Ramos (cell line): ENCODE data around the gene DVL1.

Source experiments
- in situ Hi-C: fragments of 300-500 bp; cut with MboI; formaldehyde crosslinking; loops from one replicate; pipeline ENCODE4 v1.14.3; 2022; ENCODE audit warnings: low sequenced_read_pairs; ENCODE audit not compliant: unreplicated experiment

DVL1 gene

GRCh38 chr1:1304331-1305299, 44.6 kb downstream of the DVL1 start:
- in situ Hi-C loops: no loop called here

GRCh38 chr1:1303736-1304135, 45.5 kb downstream of the DVL1 start:
- in situ Hi-C loops: no loop called here

- in situ Hi-C loops: no loop called here
These were observed 46.2 kb downstream of the DVL1 start for GRCh38 chr1:1302951-1303509.

- in situ Hi-C loops: no loop called here
These were observed 47.2 kb downstream of the DVL1 start for GRCh38 chr1:1302006-1302430.

- in situ Hi-C loops: no loop called here
These were observed 48.9 kb downstream of the DVL1 start for GRCh38 chr1:1300352-1300739.

- in situ Hi-C loops: loop anchor here (10.0 kb wide), 1 partner anchor 265 kb away; no protein-coding TSS in a partner anchor
These were observed 49.4 kb downstream of the DVL1 start for GRCh38 chr1:1299686-1300351.

- in situ Hi-C loops: loop anchor here (10.0 kb wide), 1 partner anchor 264 kb away; no protein-coding TSS in a partner anchor
These were observed 50.1 kb downstream of the DVL1 start for GRCh38 chr1:1298861-1299685.

- in situ Hi-C loops: loop anchor here (10.0 kb wide), 1 partner anchor 263 kb away; no protein-coding TSS in a partner anchor
These were observed 51.3 kb downstream of the DVL1 start for GRCh38 chr1:1297802-1298424.

GRCh38 chr1:1296070-1297061, 52.9 kb downstream of the DVL1 start:
- in situ Hi-C loops: loop anchor here (10.0 kb wide), 1 partner anchor 262 kb away; no protein-coding TSS in a partner anchor

GRCh38 chr1:1295154-1295923, 53.9 kb downstream of the DVL1 start:
- in situ Hi-C loops: loop anchor here (10.0 kb wide), 1 partner anchor 261 kb away; no protein-coding TSS in a partner anchor

- in situ Hi-C loops: loop anchor here (10.0 kb wide), 1 partner anchor 260 kb away; no protein-coding TSS in a partner anchor
These were observed 54.8 kb downstream of the DVL1 start for GRCh38 chr1:1294250-1294890.

- in situ Hi-C loops: loop anchor here (10.0 kb wide), 1 partner anchor 259 kb away; no protein-coding TSS in a partner anchor
These were observed 55.7 kb downstream of the DVL1 start for GRCh38 chr1:1293263-1294249.

- in situ Hi-C loops: loop anchor here (10.0 kb wide), 1 partner anchor 258 kb away; no protein-coding TSS in a partner anchor
These were observed 56.4 kb downstream of the DVL1 start for GRCh38 chr1:1292851-1293250.

- in situ Hi-C loops: loop anchor here (10.0 kb wide), 1 partner anchor 258 kb away; no protein-coding TSS in a partner anchor
These were observed 56.8 kb downstream of the DVL1 start for GRCh38 chr1:1292442-1292779.

- in situ Hi-C loops: loop anchor here (10.0 kb wide), 1 partner anchor 257 kb away; no protein-coding TSS in a partner anchor
These were observed 57.4 kb downstream of the DVL1 start for GRCh38 chr1:1291548-1292441.
